ENCODE measurements around the gene TOPBP1. TPM values are rescaled to one million over a fixed set of nuclear protein-coding genes. Genes with fewer than 3 reads are reported as not detected.

TOPBP1 gene
- total RNA-seq (10 to 100 TPM; 42.3 to 49.0 TPM), polyA plus RNA-seq (ENCODE audit: insufficient read length in 2 of 2) (10 to 100 TPM; 27.5 to 35.0 TPM)
- long read RNA-seq, donor 1, full-length matches to known transcripts: 1 of 1 reads
- long read RNA-seq, donor 1, partial matches to known transcripts: 0 of 1 reads
- long read RNA-seq, donor 1, other reads (novel, unspliced or antisense): 0 of 1 reads
- long read RNA-seq, donor 2, partial matches to known transcripts: 5 of 5 reads
- long read RNA-seq, donor 2, other reads (novel, unspliced or antisense): 0 of 5 reads
- long read RNA-seq, donor 3, partial matches to known transcripts: 5 of 5 reads
- long read RNA-seq, donor 3, other reads (novel, unspliced or antisense): 0 of 5 reads
- long read RNA-seq, donor 4, partial matches to known transcripts: 6 of 6 reads
- long read RNA-seq, donor 4, other reads (novel, unspliced or antisense): 0 of 6 reads

GRCh38 chr3:133661454-133662277 lies at the start of gene TOPBP1:
Gene TOPBP1 (minus strand): TSS chr3:133661941. CDS start chr3:133661127, 814 bp downstream.
- peak within 1 kb of the TSS; percentile 86 for H3K27ac ChIP-seq (ENCODE audit: low read depth, low read length)
- 0% methylated on average over 51 of the region's 58 CpGs for WGBS (ENCODE audit: insufficient coverage)
- peak within 1 kb of the TSS; percentile 81 for H3K4me3 ChIP-seq (ENCODE audit: low read depth, low read length)
- peaks cover 9% of the 10 kb centered on the region for H3K36me3 ChIP-seq (ENCODE audit: control insufficient read depth, insufficient read depth, low read length)
- peaks cover 3% of the 10 kb centered on the region for H3K4me1 ChIP-seq (ENCODE audit: control insufficient read depth, insufficient read depth, low read length)
- DNase-seq (ENCODE audit: low read depth in 4 of 6, low spot score in 6 of 6): peak; percentile 58 to 96 (median 75)
- H3K27me3 ChIP-seq (ENCODE audit: control insufficient read depth, insufficient read depth, low read length): no peaks in the 10 kb centered on the region
- no peaks in the 10 kb centered on the region for H3K9me3 ChIP-seq (ENCODE audit: control insufficient read depth, insufficient read depth, low read length)

DNA sequence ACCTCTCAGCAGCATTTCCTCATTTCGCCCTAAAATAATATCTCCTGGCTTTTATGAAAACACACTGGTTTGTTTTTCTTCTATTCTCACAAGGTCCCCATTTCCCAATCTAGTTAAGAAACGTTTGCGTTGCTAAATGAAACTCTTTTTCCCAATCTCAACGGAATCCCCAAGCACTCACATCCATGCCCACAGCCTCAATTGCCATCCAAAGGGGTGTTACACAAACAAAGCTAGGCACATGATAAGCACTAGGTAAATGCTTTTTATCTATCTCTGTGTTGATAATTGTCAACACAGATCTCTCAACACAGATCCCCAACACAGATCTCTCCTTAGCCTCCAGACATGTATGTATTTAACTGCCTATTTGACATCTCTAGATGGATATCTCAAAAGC lies 49.3 kb upstream of the TOPBP1 start:
- Histone ChIP-seq H3K27me3 (ENCODE audit: control insufficient read depth, insufficient read depth, low read length) (no peaks in the 10 kb centered on the region), H3K27ac (ENCODE audit: low read depth, low read length) (no peak overlapping the region), H3K9me3 (ENCODE audit: control insufficient read depth, insufficient read depth, low read length) (no peaks in the 10 kb centered on the region), H3K4me1 (ENCODE audit: control insufficient read depth, insufficient read depth, low read length) (no peaks in the 10 kb centered on the region), H3K4me3 (ENCODE audit: low read depth, low read length) (no peak overlapping the region), H3K36me3 (ENCODE audit: control insufficient read depth, insufficient read depth, low read length) (no peaks in the 10 kb centered on the region)
- no peak for DNase-seq (ENCODE audit: low read depth in 4 of 6, low spot score in 6 of 6)
- 66% methylated on average over 4 of the region's 4 CpGs for WGBS (ENCODE audit: insufficient coverage)

- no peaks in the 10 kb centered on the region for H3K9me3 ChIP-seq (ENCODE audit: control insufficient read depth, insufficient read depth, low read length)
- no peak overlapping the region for H3K27ac ChIP-seq (ENCODE audit: low read depth, low read length)
- DNase-seq (ENCODE audit: low read depth in 4 of 6, low spot score in 6 of 6): no peak
Observed at GRCh38 chr3:133709139-133709750, 47.5 kb upstream of the TOPBP1 start.

DNA sequence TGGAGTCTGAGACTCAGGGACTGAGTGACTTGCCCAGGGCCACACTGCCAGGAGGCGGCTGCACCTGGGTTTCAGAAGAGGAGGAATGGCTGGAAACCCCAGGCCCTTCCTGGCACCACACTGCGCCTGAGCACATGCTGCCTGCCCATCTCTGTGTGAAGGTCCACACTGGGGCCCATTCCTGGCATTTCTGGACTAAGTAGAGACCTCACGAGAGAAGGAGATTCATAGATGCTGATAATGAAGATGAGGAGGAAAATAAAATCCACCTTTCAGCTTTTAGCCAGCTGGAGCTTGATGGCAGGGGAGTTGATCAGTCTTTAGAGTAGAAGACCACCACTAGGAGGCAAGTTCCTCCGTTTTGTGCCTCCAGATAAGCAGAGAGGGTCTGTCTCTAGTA lies 44.3 kb upstream of the TOPBP1 start:
- no peak overlapping the region for H3K4me3 ChIP-seq (ENCODE audit: low read depth, low read length)
- no peaks in the 10 kb centered on the region for H3K9me3 ChIP-seq (ENCODE audit: control insufficient read depth, insufficient read depth, low read length)
- H3K4me1 ChIP-seq (ENCODE audit: control insufficient read depth, insufficient read depth, low read length): no peaks in the 10 kb centered on the region
- DNase-seq (ENCODE audit: low read depth in 4 of 6, low spot score in 6 of 6): no peak
- H3K36me3 ChIP-seq (ENCODE audit: control insufficient read depth, insufficient read depth, low read length): no peaks in the 10 kb centered on the region
- 89% methylated on average over 4 of the region's 4 CpGs for WGBS (ENCODE audit: insufficient coverage)
- no peaks in the 10 kb centered on the region for H3K27me3 ChIP-seq (ENCODE audit: control insufficient read depth, insufficient read depth, low read length)
- no peak overlapping the region for H3K27ac ChIP-seq (ENCODE audit: low read depth, low read length)

More at GRCh38 chr3:133709139-133709750, 47.5 kb upstream of the TOPBP1 start:
- no CpG with 5 or more reads among the region's 3 CpGs for WGBS (ENCODE audit: insufficient coverage)
- no peaks in the 10 kb centered on the region for H3K4me1 ChIP-seq (ENCODE audit: control insufficient read depth, insufficient read depth, low read length)
- H3K4me3 ChIP-seq (ENCODE audit: low read depth, low read length): no peak overlapping the region
- no peaks in the 10 kb centered on the region for H3K27me3 ChIP-seq (ENCODE audit: control insufficient read depth, insufficient read depth, low read length)
- no peaks in the 10 kb centered on the region for H3K36me3 ChIP-seq (ENCODE audit: control insufficient read depth, insufficient read depth, low read length)

DNA sequence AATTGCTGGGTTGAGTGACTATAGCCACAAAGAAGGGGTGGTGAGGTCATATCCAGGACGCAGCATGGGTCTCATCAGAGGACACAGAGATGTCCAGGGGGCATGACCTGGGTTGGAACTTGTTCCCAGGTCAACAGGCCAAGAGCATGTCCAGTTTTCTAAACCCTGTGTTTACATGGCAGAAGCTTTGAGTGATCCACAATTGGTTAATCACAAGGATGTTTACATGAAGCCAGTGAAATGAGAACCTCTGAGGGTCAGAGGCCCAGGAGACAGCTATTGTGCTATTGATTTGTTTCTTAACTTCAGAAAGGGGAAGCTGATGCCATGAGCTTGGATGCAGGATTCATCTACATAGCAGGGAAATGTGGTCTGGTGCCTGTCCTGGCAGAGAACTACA lies 42.2 kb upstream of the TOPBP1 start:
- Histone ChIP-seq H3K27ac (ENCODE audit: low read depth, low read length) (no peak overlapping the region), H3K36me3 (ENCODE audit: control insufficient read depth, insufficient read depth, low read length) (no peaks in the 10 kb centered on the region), H3K27me3 (ENCODE audit: control insufficient read depth, insufficient read depth, low read length) (no peaks in the 10 kb centered on the region), H3K4me1 (ENCODE audit: control insufficient read depth, insufficient read depth, low read length) (no peaks in the 10 kb centered on the region), H3K9me3 (ENCODE audit: control insufficient read depth, insufficient read depth, low read length) (no peaks in the 10 kb centered on the region), H3K4me3 (ENCODE audit: low read depth, low read length) (no peak overlapping the region)
- WGBS (ENCODE audit: insufficient coverage): 41% methylated on average over 1 of the region's 1 CpG
- DNase-seq (ENCODE audit: low read depth in 4 of 6, low spot score in 6 of 6): no peak

DNA sequence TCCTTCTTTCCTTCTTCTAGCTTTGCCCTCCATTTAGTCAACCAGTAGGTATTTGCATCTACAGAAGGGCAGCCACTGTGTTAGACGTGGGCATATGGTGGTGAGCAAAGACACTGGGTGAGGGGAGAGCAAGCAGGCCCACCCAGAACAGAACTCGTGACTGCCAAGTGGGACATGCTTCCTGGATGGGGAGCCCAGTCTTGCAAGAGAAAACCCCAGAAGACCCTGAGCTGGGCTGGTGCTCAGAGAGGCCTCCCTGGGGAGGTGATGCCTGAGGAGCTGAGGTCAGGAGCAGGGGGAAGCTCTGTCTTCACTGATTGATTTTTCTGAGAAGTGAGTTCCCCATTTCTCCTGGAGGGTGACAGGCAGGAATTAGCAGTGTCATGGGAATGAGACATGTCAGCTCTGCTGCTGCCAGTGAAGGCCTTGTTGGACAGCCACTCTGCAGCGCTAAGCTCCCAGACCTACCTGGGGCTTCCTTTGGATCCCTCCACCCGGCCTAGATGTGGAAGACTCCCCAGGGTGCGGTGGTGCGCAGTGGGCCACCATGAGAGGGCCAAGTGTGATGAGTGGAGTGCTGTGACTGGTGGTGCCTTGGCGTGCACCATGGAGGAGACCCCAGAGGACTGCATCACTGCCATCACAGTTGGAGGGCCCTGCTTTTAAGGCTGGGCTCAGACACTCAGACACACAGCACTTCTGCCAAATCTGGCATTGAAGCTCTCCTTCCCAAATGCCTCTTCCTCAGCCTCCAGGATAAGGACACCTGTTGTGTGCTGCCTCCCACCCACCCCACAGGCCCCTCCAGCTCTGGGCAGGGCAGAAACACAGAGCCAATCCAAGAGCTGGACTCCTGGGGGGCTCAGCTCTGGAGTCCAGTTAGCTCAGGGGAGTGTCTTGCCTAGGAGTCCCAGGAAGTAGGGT lies 40.0 kb upstream of the TOPBP1 start:
- no peak for DNase-seq (ENCODE audit: low read depth in 4 of 6, low spot score in 6 of 6)
- Histone ChIP-seq H3K4me3 (ENCODE audit: low read depth, low read length) (no peak overlapping the region), H3K36me3 (ENCODE audit: control insufficient read depth, insufficient read depth, low read length) (no peaks in the 10 kb centered on the region), H3K27ac (ENCODE audit: low read depth, low read length) (no peak overlapping the region), H3K4me1 (ENCODE audit: control insufficient read depth, insufficient read depth, low read length) (no peaks in the 10 kb centered on the region), H3K9me3 (ENCODE audit: control insufficient read depth, insufficient read depth, low read length) (no peaks in the 10 kb centered on the region), H3K27me3 (ENCODE audit: control insufficient read depth, insufficient read depth, low read length) (no peaks in the 10 kb centered on the region)
- 98% methylated on average over 7 of the region's 7 CpGs for WGBS (ENCODE audit: insufficient coverage)

GRCh38 chr3:133700351-133700750 lies 38.6 kb upstream of the TOPBP1 start:
- no peaks in the 10 kb centered on the region for H3K27me3 ChIP-seq (ENCODE audit: control insufficient read depth, insufficient read depth, low read length)
- DNase-seq (ENCODE audit: low read depth in 4 of 6, low spot score in 6 of 6): no peak
- no peaks in the 10 kb centered on the region for H3K9me3 ChIP-seq (ENCODE audit: control insufficient read depth, insufficient read depth, low read length)
- no peaks in the 10 kb centered on the region for H3K4me1 ChIP-seq (ENCODE audit: control insufficient read depth, insufficient read depth, low read length)
- H3K36me3 ChIP-seq (ENCODE audit: control insufficient read depth, insufficient read depth, low read length): no peaks in the 10 kb centered on the region
- H3K4me3 ChIP-seq (ENCODE audit: low read depth, low read length): no peak overlapping the region
- H3K27ac ChIP-seq (ENCODE audit: low read depth, low read length): no peak overlapping the region
- 82% methylated on average over 3 of the region's 6 CpGs for WGBS (ENCODE audit: insufficient coverage)

DNA sequence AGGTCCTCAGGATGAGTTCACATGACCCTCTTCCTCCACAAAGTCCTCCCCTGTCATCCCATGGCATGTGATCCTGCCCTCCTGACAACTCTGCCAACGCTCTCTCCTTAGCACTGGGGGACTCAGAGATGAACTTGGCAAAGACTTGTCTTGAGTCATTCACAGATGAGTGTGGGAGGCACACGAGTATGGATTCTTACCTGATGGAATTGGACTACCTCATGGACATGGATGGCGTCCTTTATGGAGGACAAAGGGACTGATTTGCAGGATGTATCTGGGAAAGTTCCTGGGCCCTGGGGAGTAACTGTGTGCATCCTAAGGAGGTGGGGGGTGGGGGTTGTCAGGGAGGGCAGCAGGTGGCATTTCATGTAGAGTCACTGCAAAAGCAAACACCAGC lies 38.2 kb upstream of the TOPBP1 start:
- no peak for DNase-seq (ENCODE audit: low read depth in 4 of 6, low spot score in 6 of 6)
- Histone ChIP-seq H3K27ac (ENCODE audit: low read depth, low read length) (no peak overlapping the region), H3K36me3 (ENCODE audit: control insufficient read depth, insufficient read depth, low read length) (no peaks in the 10 kb centered on the region), H3K4me1 (ENCODE audit: control insufficient read depth, insufficient read depth, low read length) (no peaks in the 10 kb centered on the region), H3K4me3 (ENCODE audit: low read depth, low read length) (no peak overlapping the region), H3K9me3 (ENCODE audit: control insufficient read depth, insufficient read depth, low read length) (no peaks in the 10 kb centered on the region), H3K27me3 (ENCODE audit: control insufficient read depth, insufficient read depth, low read length) (no peaks in the 10 kb centered on the region)
- WGBS (ENCODE audit: insufficient coverage): 92% methylated on average over 3 of the region's 3 CpGs

- Histone ChIP-seq H3K9me3 (ENCODE audit: control insufficient read depth, insufficient read depth, low read length) (no peaks in the 10 kb centered on the region), H3K27ac (ENCODE audit: low read depth, low read length) (no peak overlapping the region), H3K27me3 (ENCODE audit: control insufficient read depth, insufficient read depth, low read length) (no peaks in the 10 kb centered on the region), H3K4me3 (ENCODE audit: low read depth, low read length) (no peak overlapping the region), H3K4me1 (ENCODE audit: control insufficient read depth, insufficient read depth, low read length) (no peaks in the 10 kb centered on the region), H3K36me3 (ENCODE audit: control insufficient read depth, insufficient read depth, low read length) (no peaks in the 10 kb centered on the region)
- 60% methylated on average over 1 of the region's 2 CpGs for WGBS (ENCODE audit: insufficient coverage)
- no peak for DNase-seq (ENCODE audit: low read depth in 4 of 6, low spot score in 6 of 6)
Observed at GRCh38 chr3:133699467-133699866, 37.7 kb upstream of the TOPBP1 start.

All from spinal cord (tissue), 10 donors.